AG09309 (cell line): Measurements from ENCODE around the gene TULP3.
A peak's percentile ranks its signal among the peaks of the same experiment; 100 is the strongest.

ENCODE experiments used
- DNase-seq: peaks from one replicate; pipeline ENCODE4 v3.0.0-alpha.2; 2010; ENCODE audit warnings: low read depth
- H3K4me3 ChIP-seq: 2 replicates; pipeline ENCODE4 v1.5.1; 2011; ENCODE audit warnings: mild to moderate bottlenecking, low read depth, low read length, moderate library complexity; ENCODE audit not compliant: control insufficient read depth
- TF ChIP-seq, protein P1 (sequence below): IDR thresholded peaks from 2 replicates; pipeline ENCODE4 v1.5.1; 2011; ENCODE audit warnings: mild to moderate bottlenecking, low read depth, low read length, inconsistent platforms; ENCODE audit not compliant: insufficient read depth, control insufficient read depth; ENCODE audit errors: missing control alignments

Gene TULP3

DNA sequence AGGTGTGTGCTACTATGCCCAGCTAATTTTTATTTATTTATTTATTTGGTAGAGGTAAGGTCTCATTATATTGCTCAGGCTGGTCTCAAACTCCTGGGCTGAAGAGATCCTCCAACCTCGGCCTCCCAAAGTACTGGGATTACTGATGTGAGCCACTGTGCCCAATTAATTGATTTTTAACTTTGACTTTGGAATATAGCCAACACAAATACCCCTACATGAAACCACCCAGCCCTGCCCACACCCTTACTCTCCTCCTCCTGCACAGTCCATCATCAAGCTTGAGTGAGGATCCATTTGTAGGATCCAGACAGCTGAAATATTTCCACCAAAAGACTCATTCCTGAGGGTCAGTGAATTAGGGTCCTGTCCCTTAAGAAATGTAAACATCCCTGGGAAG lies 65.2 kb downstream of the TULP3 start:
- TF ChIP-seq, protein P1, sequence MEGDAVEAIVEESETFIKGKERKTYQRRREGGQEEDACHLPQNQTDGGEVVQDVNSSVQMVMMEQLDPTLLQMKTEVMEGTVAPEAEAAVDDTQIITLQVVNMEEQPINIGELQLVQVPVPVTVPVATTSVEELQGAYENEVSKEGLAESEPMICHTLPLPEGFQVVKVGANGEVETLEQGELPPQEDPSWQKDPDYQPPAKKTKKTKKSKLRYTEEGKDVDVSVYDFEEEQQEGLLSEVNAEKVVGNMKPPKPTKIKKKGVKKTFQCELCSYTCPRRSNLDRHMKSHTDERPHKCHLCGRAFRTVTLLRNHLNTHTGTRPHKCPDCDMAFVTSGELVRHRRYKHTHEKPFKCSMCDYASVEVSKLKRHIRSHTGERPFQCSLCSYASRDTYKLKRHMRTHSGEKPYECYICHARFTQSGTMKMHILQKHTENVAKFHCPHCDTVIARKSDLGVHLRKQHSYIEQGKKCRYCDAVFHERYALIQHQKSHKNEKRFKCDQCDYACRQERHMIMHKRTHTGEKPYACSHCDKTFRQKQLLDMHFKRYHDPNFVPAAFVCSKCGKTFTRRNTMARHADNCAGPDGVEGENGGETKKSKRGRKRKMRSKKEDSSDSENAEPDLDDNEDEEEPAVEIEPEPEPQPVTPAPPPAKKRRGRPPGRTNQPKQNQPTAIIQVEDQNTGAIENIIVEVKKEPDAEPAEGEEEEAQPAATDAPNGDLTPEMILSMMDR = no peak
- no peak overlapping the region for H3K4me3 ChIP-seq
- DNase-seq = no peak

DNA sequence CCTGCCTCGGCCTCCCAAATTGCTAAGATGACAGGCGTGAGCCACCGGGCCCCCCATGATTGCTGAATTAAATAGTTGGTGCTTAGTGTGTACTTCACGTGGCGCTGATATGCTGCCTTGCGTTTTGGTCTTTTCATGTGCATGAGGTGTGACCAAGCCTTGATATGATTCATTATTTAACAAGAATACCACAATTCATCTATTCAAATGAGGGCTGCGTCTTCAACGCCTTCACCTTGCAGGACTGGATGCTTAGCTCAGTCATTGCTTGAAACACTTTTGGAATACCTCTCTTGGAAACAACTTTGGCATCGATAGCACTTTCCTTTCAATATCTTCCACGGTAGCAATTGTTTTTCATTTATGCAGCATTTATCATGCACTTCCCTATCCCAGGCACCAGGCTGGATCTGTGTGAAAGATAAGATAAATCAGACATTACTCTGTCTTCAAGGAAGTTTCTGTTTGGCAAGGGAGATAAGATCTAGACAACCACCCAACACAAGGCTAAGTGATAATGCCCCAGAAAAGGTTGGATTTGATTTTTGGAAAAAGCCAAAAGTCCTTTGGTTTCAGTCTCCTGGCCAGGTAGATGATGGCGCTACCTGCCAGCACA lies 67.2 kb downstream of the TULP3 start:
- DNase-seq = no peak
- TF ChIP-seq, protein P1 = no peak
- peak overlapping the region; percentile 64 for H3K4me3 ChIP-seq

DNA sequence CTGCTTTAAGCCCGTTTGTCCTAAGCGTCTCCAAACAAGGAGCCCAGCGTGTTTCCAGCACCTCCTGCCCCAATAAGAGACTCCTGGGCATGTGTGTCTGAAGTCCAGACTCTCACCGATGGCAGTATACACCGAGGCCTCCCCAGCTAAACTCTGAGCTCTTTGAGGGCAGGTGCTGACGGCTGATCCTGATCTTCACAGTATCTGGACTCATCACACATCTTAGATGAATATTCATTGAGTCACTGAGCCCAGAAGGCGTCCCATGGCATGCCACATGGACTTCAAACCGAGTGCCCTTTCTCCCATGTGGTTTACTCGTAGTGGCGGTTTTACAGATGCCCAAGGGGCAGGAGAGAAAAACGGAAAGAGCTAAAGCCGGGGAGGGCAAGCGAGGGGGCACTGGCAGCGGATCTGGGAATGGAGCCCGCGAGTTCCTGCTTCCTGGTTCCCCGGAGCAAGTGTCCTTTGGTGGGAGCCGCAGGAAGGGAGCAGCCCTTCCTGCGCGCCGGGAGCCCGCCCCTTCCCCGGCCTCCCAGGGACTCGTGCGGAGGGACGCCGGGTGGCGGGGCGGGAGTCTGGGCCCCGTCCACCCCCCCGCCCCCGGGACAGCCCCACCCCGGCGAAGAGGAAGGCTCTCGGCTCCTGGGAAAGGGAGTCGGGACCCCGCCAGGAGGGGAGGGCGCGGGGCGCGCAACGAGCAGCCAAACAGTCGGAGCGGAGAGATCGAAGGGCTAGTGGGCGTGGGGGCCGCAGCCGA lies 67.9 kb downstream of the TULP3 start:
- no peak for DNase-seq
- TF ChIP-seq, protein P1 = no peak
- H3K4me3 ChIP-seq = peak overlapping the region; percentile 64

DNA sequence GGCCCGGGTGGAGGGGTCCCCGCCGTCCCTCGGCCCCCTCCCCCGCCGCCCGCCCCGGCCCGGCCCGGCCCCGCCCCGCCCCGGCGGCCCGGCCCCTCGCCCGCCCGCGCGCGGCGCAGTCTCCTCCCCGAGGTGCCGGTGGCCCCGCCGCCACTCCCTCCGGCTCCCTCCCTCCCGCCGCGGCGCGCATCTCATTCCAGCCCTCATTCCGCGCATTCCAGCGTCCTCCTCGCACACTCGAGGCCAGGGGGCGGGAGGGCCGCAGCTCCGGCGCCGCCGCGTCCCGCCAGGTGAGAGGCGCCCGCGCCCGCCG lies 68.5 kb downstream of the TULP3 start, which contains the start of gene TEAD4:
Gene TEAD4, plus strand, starts transcription at position 206 of the 313 bp plus-strand sequence.
- no peak for DNase-seq
- TF ChIP-seq, protein P1 = no peak
- H3K4me3 ChIP-seq = peak within 1 kb of the TSS; percentile 64

DNA sequence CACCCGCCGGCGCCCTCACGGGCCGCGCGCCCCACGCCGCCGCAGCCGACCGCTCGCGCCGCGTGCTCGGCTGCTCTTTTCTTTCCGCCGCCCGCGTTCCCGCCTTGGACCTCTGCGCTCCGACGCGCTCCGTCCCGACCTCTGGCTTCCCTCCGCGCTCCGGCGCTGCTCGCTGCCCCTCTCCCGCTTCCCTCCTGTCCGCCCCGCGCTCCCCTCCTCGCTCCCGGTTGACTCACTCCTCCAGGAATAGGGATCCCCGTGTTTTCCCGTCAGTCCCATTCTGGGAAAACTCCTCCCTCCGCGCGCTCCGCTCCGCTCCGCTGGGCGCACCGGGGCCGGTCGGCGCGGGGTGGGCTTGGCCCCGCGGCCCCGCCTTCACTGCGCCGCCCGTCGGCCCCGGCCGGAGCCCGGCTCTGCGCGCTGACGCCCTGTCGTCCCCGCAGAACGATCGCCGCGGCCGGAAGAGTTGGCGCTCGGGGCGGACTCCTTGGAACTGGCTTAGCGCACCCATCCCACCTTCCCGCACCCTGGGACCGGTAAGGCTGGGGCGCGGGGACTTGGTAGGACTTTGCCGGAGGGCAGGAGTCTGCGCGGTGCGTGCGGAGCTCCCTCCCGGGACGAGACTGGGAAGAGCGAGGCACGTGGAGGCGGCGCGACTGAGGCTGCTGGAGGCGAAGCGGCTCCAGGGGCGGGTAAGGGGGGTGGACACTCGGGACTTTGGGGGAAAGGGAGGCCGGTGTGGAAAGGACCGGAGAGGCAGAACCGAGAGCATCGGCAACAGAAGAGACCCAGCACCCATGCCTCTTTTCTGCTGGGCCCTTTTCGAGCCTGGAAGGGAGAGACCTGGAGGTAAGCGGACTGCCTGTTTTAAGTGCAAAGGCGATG lies 69.1 kb downstream of the TULP3 start:
- TF ChIP-seq, protein P1 = no peak
- H3K4me3 ChIP-seq = peak overlapping the region; percentile 64
- DNase-seq = no peak

DNA sequence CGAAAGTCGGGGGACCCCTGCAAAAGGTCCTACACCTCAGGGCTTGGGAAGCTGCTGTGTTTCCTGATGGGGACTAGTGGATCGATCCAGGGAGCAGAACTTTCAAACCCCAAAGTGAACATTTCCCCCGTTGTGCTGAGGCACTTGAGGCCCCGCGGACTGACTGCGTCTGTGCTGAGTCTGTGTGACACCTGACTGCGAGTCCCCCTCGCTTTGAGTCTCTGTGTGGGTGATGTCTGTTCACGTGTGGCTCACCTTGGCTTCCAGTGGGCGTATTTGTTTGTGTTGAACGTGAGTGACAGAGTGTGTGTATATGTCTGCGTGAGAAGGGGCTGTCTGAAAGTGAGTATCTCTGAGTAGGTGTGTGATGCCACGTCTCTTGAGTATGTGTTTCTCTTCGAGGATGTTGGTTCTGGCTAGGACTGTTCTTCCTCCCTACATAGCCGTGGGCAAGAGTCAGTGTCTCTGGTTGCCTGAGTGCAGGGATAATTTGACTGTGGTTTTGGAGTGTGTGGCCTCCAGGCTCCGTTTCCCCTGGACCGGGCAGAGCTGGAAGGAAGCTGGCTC lies 69.8 kb downstream of the TULP3 start:
- TF ChIP-seq, protein P1 = no peak
- peak overlapping the region; percentile 64 for H3K4me3 ChIP-seq
- DNase-seq = no peak
